IMR-90 (cell line): ENCODE data around the gene APOC4. TPM values are rescaled to one million over a fixed set of nuclear protein-coding genes. Genes with fewer than 3 reads are reported as not detected.
A peak's percentile ranks its signal among the peaks of the same experiment; 100 is the strongest.

Experiments
- CHD1 ChIP-seq: IDR thresholded peaks from 2 replicates; pipeline ENCODE4 v1.6.1; 2012; ENCODE audit warnings: low read depth, low read length, improper control_type of control experiment
- MXI1 ChIP-seq: IDR thresholded peaks from 2 replicates; pipeline ENCODE4 v1.6.1; 2012; ENCODE audit warnings: low read depth, mild to moderate bottlenecking, low read length, moderate library complexity, borderline replicate concordance
- RCOR1 ChIP-seq: IDR thresholded peaks from 2 replicates; pipeline ENCODE4 v1.6.1; 2012; ENCODE audit warnings: mild to moderate bottlenecking, low read length, improper control_type of control experiment; ENCODE audit not compliant: insufficient replicate concordance
- polyA plus RNA-seq, 3 experiments: library from polyadenylated mRNA; depleted of rRNA; stranded (reverse); fragments of >200 nt; gene quantifications; 2 replicates each; pipeline ENCODE4 v1.2.3, GENCODE V29; 2012; ENCODE audit warnings: low replicate concordance in 1 of 3
- total RNA-seq: library from RNA; depleted of rRNA; stranded (reverse); fragments of >200 nt; gene quantifications from 2 replicates; pipeline ENCODE4 v1.2.3, GENCODE V29; 2012

Gene APOC4
- total and polyA plus RNA-seq, 2 of the 4 experiments (the other 2 are of a cell fraction) = not detected

DNA sequence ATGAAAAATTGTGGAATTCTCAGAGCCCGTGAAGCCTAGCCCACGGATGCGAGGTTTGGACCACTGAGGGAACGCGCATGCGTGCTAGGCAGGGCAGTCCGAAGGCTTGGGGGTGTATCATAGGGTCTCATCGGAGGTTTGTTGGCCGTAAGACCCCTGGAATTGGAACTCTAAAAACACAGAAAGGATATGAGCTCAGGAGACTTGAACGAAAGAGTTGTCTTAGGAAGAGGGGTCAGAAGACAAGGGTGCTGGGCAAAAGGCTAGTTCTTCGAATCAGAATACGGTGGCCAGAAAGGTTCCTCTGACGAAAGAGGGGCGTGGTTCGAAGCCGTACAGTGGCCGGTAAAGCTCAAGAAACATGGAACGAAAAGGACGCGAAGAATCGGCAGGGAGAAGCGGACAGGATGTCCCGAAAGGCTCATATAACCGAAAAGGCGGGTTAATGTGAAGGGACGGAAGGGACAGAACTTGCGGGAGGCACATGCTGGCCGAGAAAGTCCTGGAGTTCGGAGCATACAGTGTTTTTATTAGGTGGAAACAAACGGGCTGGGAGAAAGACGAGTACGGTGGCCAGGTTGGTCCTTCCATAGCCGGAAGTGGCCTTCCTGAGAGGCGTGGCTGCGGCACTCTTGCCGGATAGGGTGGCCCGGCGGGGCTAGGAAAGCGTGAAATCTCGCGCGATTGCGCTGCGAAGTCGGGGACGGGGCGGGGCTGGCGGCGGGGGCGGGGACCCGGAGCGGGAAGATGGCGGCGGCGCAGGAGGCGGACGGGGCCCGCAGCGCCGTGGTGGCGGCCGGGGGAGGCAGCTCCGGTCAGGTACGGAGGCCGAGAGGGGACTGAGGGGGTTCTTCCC, 12.8 kb downstream of the APOC4 start, which contains the start of gene CLPTM1 (continued):
- TF ChIP-seq MXI1 = no peak; the same call in 1 of the 2 replicates
- TF ChIP-seq CHD1 = no peak
- peak; percentile 28 for TF ChIP-seq RCOR1
